Endothelial cell of umbilical vein (primary cell): ENCODE data around the gene ANKS1B. TPM values are rescaled to one million over a fixed set of nuclear protein-coding genes. Genes with fewer than 3 reads are reported as not detected.

Source experiments
- BruUV-seq: library from RNA; stranded (reverse); fragments of 400-500 nt; replicated peaks from 2 replicates; lab custom pipeline; 2021; lab: Mats Ljungman, UMichigan
- CTCF ChIA-PET: fragments of 300-600, 350-600 bp; sonication (Branson Sonifier 250); formaldehyde crosslinking; loops from one replicate; lab custom pipeline; 2021; ENCODE audit warnings: antibody characterized with exemption, inconsistent platforms; lab: Charles Lee
- POLR2A ChIA-PET: fragments of 300-600, 350-600 bp; sonication (Branson Sonifier 250); formaldehyde crosslinking; loops from one replicate; lab custom pipeline; 2021; ENCODE audit warnings: antibody characterized with exemption, inconsistent platforms; lab: Charles Lee
- DNase-seq: peaks from one replicate; pipeline ENCODE4 v3.0.0-alpha.2; 2011; ENCODE audit warnings: low read depth, low spot score
- FAIRE-seq: peaks from 2 replicates; lab custom pipeline; 2011; peaks lifted over from hg19 to GRCh38; lab: Jason Lieb, UNC
- H2AFZ ChIP-seq: 2 replicates; pipeline ENCODE4 v1.6.0; 2012; ENCODE audit warnings: low read depth, low read length, control low read depth, inconsistent platforms
- H3K27ac ChIP-seq: 2 replicates; pipeline ENCODE4 v1.5.1; 2011; ENCODE audit warnings: low read depth, mild to moderate bottlenecking, control low read depth, low read length, moderate library complexity; ENCODE audit not compliant: insufficient read depth
- H3K27me3 ChIP-seq, 2 experiments: 2 replicates each; pipeline versions ENCODE4 v1.6.0 to v1.6.1; 2011; ENCODE audit warnings: low read length in 2 of 2, mixed read lengths in 1 of 2; ENCODE audit not compliant: control insufficient read depth in 2 of 2, insufficient read depth in 2 of 2
- H3K36me3 ChIP-seq, 2 experiments: 2 replicates in 1 of 2; 3 replicates in 1 of 2; pipeline ENCODE4 v1.5.1; 2011; ENCODE audit warnings: low read length in 2 of 2, mild to moderate bottlenecking in 1 of 2, moderate library complexity in 1 of 2; ENCODE audit not compliant: control insufficient read depth in 2 of 2, insufficient read depth in 2 of 2; ENCODE audit errors: extremely low read depth in 1 of 2
- H3K4me1 ChIP-seq: 3 replicates; pipeline ENCODE4 v1.5.1; 2011; ENCODE audit warnings: mild to moderate bottlenecking, low read length; ENCODE audit not compliant: control insufficient read depth, insufficient read depth; ENCODE audit errors: extremely low read depth
- H3K4me2 ChIP-seq: 2 replicates; pipeline ENCODE4 v1.6.1; 2011; ENCODE audit warnings: low read length, control low read depth, mixed read lengths; ENCODE audit not compliant: insufficient read depth
- H3K4me3 ChIP-seq, 3 experiments: fragments of 200-600 bp in 1 of 3; sonication (generic), shearing (Covaris generic) in 1 of 3; replicated peaks in 1 of 3; 2 replicates each; pipeline ENCODE4 v1.5.1; 2011 to 2016; ENCODE audit warnings: control low read depth in 3 of 3, low read length in 3 of 3, mild to moderate bottlenecking in 2 of 3, inconsistent platforms in 1 of 3, low read depth in 1 of 3, moderate library complexity in 1 of 3; ENCODE audit not compliant: insufficient read depth in 1 of 3
- H3K79me2 ChIP-seq: 2 replicates; pipeline ENCODE4 v1.6.0; 2012; ENCODE audit warnings: low read length, inconsistent platforms; ENCODE audit not compliant: control insufficient read depth, insufficient read depth
- H3K9ac ChIP-seq: replicated peaks from 2 replicates; pipeline ENCODE3; 2011; ENCODE audit warnings: low read length, control low read depth; ENCODE audit not compliant: insufficient read depth; ENCODE audit errors: extremely low read depth
- H3K9me1 ChIP-seq: replicated peaks from 3 replicates; pipeline ENCODE4 v1.6.0; 2011; ENCODE audit warnings: mild to moderate bottlenecking, low read length; ENCODE audit not compliant: control insufficient read depth, insufficient read depth; ENCODE audit errors: extremely low read depth
- H3K9me3 ChIP-seq: replicated peaks from 2 replicates; pipeline ENCODE4 v1.5.1; 2012; ENCODE audit warnings: low read length, inconsistent platforms; ENCODE audit not compliant: control insufficient read depth, insufficient read depth
- H4K20me1 ChIP-seq: replicated peaks from 2 replicates; pipeline ENCODE3; 2011; ENCODE audit warnings: mild to moderate bottlenecking, low read length; ENCODE audit not compliant: control insufficient read depth, insufficient read depth; ENCODE audit errors: extremely low read depth
- CTCF ChIP-seq, 2 donors: IDR thresholded peaks; 1 replicate in 1 of 2; 2 replicates in 1 of 2; pipeline ENCODE4 v1.5.1; 2011; ENCODE audit warnings: low read length in 2 of 2, mild to moderate bottlenecking in 2 of 2, moderate library complexity in 2 of 2, control low read depth in 1 of 2, inconsistent platforms in 1 of 2, low read depth in 1 of 2; ENCODE audit not compliant: insufficient read depth in 1 of 2; ENCODE audit errors: extremely low read depth in 1 of 2
- EZH2 ChIP-seq: IDR thresholded peaks from 2 replicates; pipeline ENCODE4 v1.6.1; 2012; ENCODE audit warnings: borderline replicate concordance, low read depth, mild to moderate bottlenecking, moderate library complexity, low read length, inconsistent platforms; ENCODE audit not compliant: severe bottlenecking
- FOS ChIP-seq: IDR thresholded peaks from 2 replicates; pipeline ENCODE4 v1.6.1; 2011; ENCODE audit warnings: mild to moderate bottlenecking, low read length, moderate library complexity, borderline replicate concordance; ENCODE audit not compliant: insufficient read depth
- GATA2 ChIP-seq: IDR thresholded peaks from 2 replicates; pipeline ENCODE4 v1.7.0; 2011; ENCODE audit warnings: low read depth, mild to moderate bottlenecking, moderate library complexity, mixed read lengths, low read length; ENCODE audit not compliant: insufficient read length, insufficient read depth
- JUN ChIP-seq: IDR thresholded peaks from 2 replicates; pipeline ENCODE4 v1.6.1; 2011; ENCODE audit warnings: borderline replicate concordance, low read depth; ENCODE audit not compliant: insufficient read length, insufficient read depth
- MAX ChIP-seq: IDR thresholded peaks from 2 replicates; pipeline ENCODE4 v1.6.1; 2011; ENCODE audit not compliant: insufficient read depth, insufficient read length
- MYC ChIP-seq: IDR thresholded peaks from one replicate; pipeline ENCODE4 v1.6.1; 2011; ENCODE audit warnings: mild to moderate bottlenecking, low read depth, low read length
- POLR2A ChIP-seq: IDR thresholded peaks from 2 replicates; pipeline ENCODE4 v1.6.1; 2012; ENCODE audit warnings: low read depth, mild to moderate bottlenecking, control low read depth, low read length
- POLR2AphosphoS5 ChIP-seq: IDR thresholded peaks from 2 replicates; pipeline ENCODE4 v1.6.1; 2012; ENCODE audit warnings: low read depth, mild to moderate bottlenecking, control low read depth, low read length, moderate library complexity; ENCODE audit not compliant: insufficient read depth
- dilution Hi-C: fragments of 300-500 bp; cut with MboI; formaldehyde crosslinking; loops from one replicate; pipeline ENCODE4 v1.15.0; 2019; ENCODE audit warnings: low sequenced_read_pairs; ENCODE audit not compliant: extremely low pct_ligation_motif_present
- intact Hi-C: fragments of 100-400 bp; cut with micrococcal nuclease; formaldehyde crosslinking; loops from one replicate; pipeline ENCODE4 v1.10.0; 2022
- polyA plus RNA-seq, 4 experiments: library from polyadenylated mRNA; depleted of rRNA in 3 of 4; stranded (reverse) in 3 of 4; unstranded in 1 of 4; fragments of >200 nt; gene quantifications; 2 replicates each; pipeline versions ENCODE4 v1.2.1 to v1.2.3, GENCODE V29; 2011 to 2012; ENCODE audit warnings: missing spikeins in 1 of 4
- total RNA-seq: library from RNA; stranded (reverse); gene quantifications from 2 replicates; pipeline ENCODE4 v1.2.3, GENCODE V29; 2021

ANKS1B gene
- total and polyA plus RNA-seq, 2 donors (not counting 3 experiments of a cell fraction or from before 2014, with no cell fraction given) = 0.15 to 0.38 TPM

GRCh38 chr12:98817742-98818141, 1167.0 kb downstream of the ANKS1B start:
- BruUV-seq = no TSS peak
- peaks cover 11% of the 10 kb centered on the region for H3K4me1 ChIP-seq
- H3K9me1 ChIP-seq = no peaks in the 10 kb centered on the region
- H3K79me2 ChIP-seq = no peaks in the 10 kb centered on the region
- DNase-seq (no peak), FAIRE-seq (no peak)
- no peak overlapping the region for H2AFZ ChIP-seq
- H3K36me3 ChIP-seq = no peaks in the 10 kb centered on the region
- ChIA-PET POLR2A (no interaction called here), CTCF (no interaction called here)
- no peak overlapping the region for H3K4me3 ChIP-seq
- TF ChIP-seq EZH2 (no peak), POLR2AphosphoS5 (no peak)
- dilution Hi-C loops (no loop called here), intact Hi-C loops (no loop called here)
- peaks cover 0 to 2% of the 10 kb centered on the region in 2 experiments for H3K27me3 ChIP-seq
- H3K4me2 ChIP-seq = no peak overlapping the region
- H3K9ac ChIP-seq = no peak overlapping the region
- no peaks in the 10 kb centered on the region for H3K9me3 ChIP-seq
- no peaks in the 10 kb centered on the region for H4K20me1 ChIP-seq
- H3K27ac ChIP-seq = no peak overlapping the region

- Histone ChIP-seq H3K27me3 (peaks cover 0 to 2% of the 10 kb centered on the region in 2 experiments), H3K36me3 (no peaks in the 10 kb centered on the region), H3K4me2 (no peak overlapping the region), H3K9me1 (no peaks in the 10 kb centered on the region), H3K79me2 (no peaks in the 10 kb centered on the region), H2AFZ (no peak overlapping the region), H3K9me3 (no peaks in the 10 kb centered on the region), H3K9ac (no peak overlapping the region), H3K27ac (no peak overlapping the region), H3K4me3 (no peak overlapping the region), H3K4me1 (peaks cover 11% of the 10 kb centered on the region), H4K20me1 (no peaks in the 10 kb centered on the region)
- no TSS peak for BruUV-seq
- intact Hi-C loops (no loop called here), dilution Hi-C loops (no loop called here)
- TF ChIP-seq GATA2 (no peak), MYC (no peak), FOS (no peak), EZH2 (no peak), POLR2AphosphoS5 (no peak), CTCF (IDR thresholded peaks at IDR 0.05; ENCODE audit: extremely low read depth in 1 of 2, insufficient read depth in 1 of 2, low read depth in 1 of 2, low read length in 2 of 2) (no peak), JUN (no peak), POLR2A (no peak), MAX (no peak)
- ChIA-PET POLR2A (no interaction called here), CTCF (no interaction called here)
- no peak for FAIRE-seq
- DNase-seq = no peak
These were observed 1168.0 kb downstream of the ANKS1B start for GRCh38 chr12:98816720-98817119.
